ENCODE data around the gene ARHGEF25. TPM values are rescaled to one million over a fixed set of nuclear protein-coding genes. Genes with fewer than 3 reads are reported as not detected.

The ARHGEF25 gene
- total RNA-seq, 2 donors from 2014 or later, result 12.7 to 20.1 TPM

- H3K27me3 Mint-ChIP-seq (ENCODE audit: insufficient read depth), result peaks cover 100% of the 10 kb centered on the region
- no peak overlapping the region for H3K9ac ChIP-seq (ENCODE audit: extremely low read depth, low read length, poor library complexity, severe bottlenecking)
- H3K36me3 ChIP-seq (ENCODE audit: control insufficient read depth, insufficient read depth, low read length), result peaks cover under 1% of the 10 kb centered on the region
- H3K27ac ChIP-seq (ENCODE audit: low read depth, low read length), result no peak overlapping the region
- H3K27ac Mint-ChIP-seq, result no peak overlapping the region
- peak; percentile 93 for DNase-seq
- H3K36me3 Mint-ChIP-seq (ENCODE audit: low read depth), result no peaks in the 10 kb centered on the region
- H3K9me3 Mint-ChIP-seq, result no peaks in the 10 kb centered on the region
- H3K4me1 ChIP-seq (ENCODE audit: control insufficient read depth, insufficient read depth, low read length), result no peaks in the 10 kb centered on the region
- peak overlapping the region; percentile 67 for H3K4me3 ChIP-seq (ENCODE audit: low read length)
- peaks cover 96% of the 10 kb centered on the region for H3K27me3 ChIP-seq (ENCODE audit: control insufficient read depth, insufficient read depth, low read length, poor library complexity, severe bottlenecking)
- WGBS, 2 experiments (ENCODE audit: insufficient coverage in 1 of 2, insufficient read length in 1 of 2), result 3 to 5% methylated on average over 26 to 49 of the region's 49 CpGs
- H3K4me1 Mint-ChIP-seq, result peaks cover 25% of the 10 kb centered on the region
- H3K9me3 ChIP-seq (ENCODE audit: control insufficient read depth, low read length), result no peaks in the 10 kb centered on the region
- peak overlapping the region; percentile 43 for H3K4me3 Mint-ChIP-seq
- TF ChIP-seq, protein P1, sequence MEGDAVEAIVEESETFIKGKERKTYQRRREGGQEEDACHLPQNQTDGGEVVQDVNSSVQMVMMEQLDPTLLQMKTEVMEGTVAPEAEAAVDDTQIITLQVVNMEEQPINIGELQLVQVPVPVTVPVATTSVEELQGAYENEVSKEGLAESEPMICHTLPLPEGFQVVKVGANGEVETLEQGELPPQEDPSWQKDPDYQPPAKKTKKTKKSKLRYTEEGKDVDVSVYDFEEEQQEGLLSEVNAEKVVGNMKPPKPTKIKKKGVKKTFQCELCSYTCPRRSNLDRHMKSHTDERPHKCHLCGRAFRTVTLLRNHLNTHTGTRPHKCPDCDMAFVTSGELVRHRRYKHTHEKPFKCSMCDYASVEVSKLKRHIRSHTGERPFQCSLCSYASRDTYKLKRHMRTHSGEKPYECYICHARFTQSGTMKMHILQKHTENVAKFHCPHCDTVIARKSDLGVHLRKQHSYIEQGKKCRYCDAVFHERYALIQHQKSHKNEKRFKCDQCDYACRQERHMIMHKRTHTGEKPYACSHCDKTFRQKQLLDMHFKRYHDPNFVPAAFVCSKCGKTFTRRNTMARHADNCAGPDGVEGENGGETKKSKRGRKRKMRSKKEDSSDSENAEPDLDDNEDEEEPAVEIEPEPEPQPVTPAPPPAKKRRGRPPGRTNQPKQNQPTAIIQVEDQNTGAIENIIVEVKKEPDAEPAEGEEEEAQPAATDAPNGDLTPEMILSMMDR (conservative IDR thresholded peaks at IDR 0.05), result peak; percentile 97
Measured at GRCh38 chr12:57621497-57622292, 10.5 kb downstream of the ARHGEF25 start.

- peaks cover 25% of the 10 kb centered on the region for H3K4me1 Mint-ChIP-seq
- no peaks in the 10 kb centered on the region for H3K9me3 ChIP-seq (ENCODE audit: control insufficient read depth, low read length)
- no peak overlapping the region for H3K27ac Mint-ChIP-seq
- H3K27me3 ChIP-seq (ENCODE audit: control insufficient read depth, insufficient read depth, low read length, poor library complexity, severe bottlenecking), result peaks cover 99% of the 10 kb centered on the region
- no peak overlapping the region for H3K4me3 ChIP-seq (ENCODE audit: low read length)
- H3K27ac ChIP-seq (ENCODE audit: low read depth, low read length), result no peak overlapping the region
- H3K36me3 Mint-ChIP-seq (ENCODE audit: low read depth), result no peaks in the 10 kb centered on the region
- H3K27me3 Mint-ChIP-seq (ENCODE audit: insufficient read depth), result peaks cover 100% of the 10 kb centered on the region
- H3K9me3 Mint-ChIP-seq, result no peaks in the 10 kb centered on the region
- H3K4me1 ChIP-seq (ENCODE audit: control insufficient read depth, insufficient read depth, low read length), result no peaks in the 10 kb centered on the region
- DNase-seq, result no peak
- TF ChIP-seq, protein P1 (conservative IDR thresholded peaks at IDR 0.05), result no peak
- no peak overlapping the region for H3K4me3 Mint-ChIP-seq
- no peaks in the 10 kb centered on the region for H3K36me3 ChIP-seq (ENCODE audit: control insufficient read depth, insufficient read depth, low read length)
- 88 to 89% methylated on average over 4 to 9 of the region's 9 CpGs for whole genome bisulfite sequencing, 2 experiments (ENCODE audit: insufficient coverage in 1 of 2, insufficient read length in 1 of 2)
- no peak overlapping the region for H3K9ac ChIP-seq (ENCODE audit: extremely low read depth, low read length, poor library complexity, severe bottlenecking)
Measured at GRCh38 chr12:57622293-57623245, 11.3 kb downstream of the ARHGEF25 start.

GRCh38 chr12:57623385-57623784 lies 12.2 kb downstream of the ARHGEF25 start:
- H3K4me3 Mint-ChIP-seq, result no peak overlapping the region
- Histone ChIP-seq H3K27ac (ENCODE audit: low read depth, low read length) (no peak overlapping the region), H3K27me3 (ENCODE audit: control insufficient read depth, insufficient read depth, low read length, poor library complexity, severe bottlenecking) (peaks cover 99% of the 10 kb centered on the region), H3K9me3 (ENCODE audit: control insufficient read depth, low read length) (no peaks in the 10 kb centered on the region), H3K4me1 (ENCODE audit: control insufficient read depth, insufficient read depth, low read length) (no peaks in the 10 kb centered on the region), H3K4me3 (ENCODE audit: low read length) (no peak overlapping the region), H3K36me3 (ENCODE audit: control insufficient read depth, insufficient read depth, low read length) (no peaks in the 10 kb centered on the region), H3K9ac (ENCODE audit: extremely low read depth, low read length, poor library complexity, severe bottlenecking) (no peak overlapping the region)
- no peaks in the 10 kb centered on the region for H3K9me3 Mint-ChIP-seq
- no peaks in the 10 kb centered on the region for H3K36me3 Mint-ChIP-seq (ENCODE audit: low read depth)
- no peak for DNase-seq
- no peak overlapping the region for H3K27ac Mint-ChIP-seq
- TF ChIP-seq, protein P1 (conservative IDR thresholded peaks at IDR 0.05), result no peak
- 85% methylated on average over 2 of the region's 2 CpGs; no CpG with 5 or more reads in 1 of the 2 experiments for WGBS, 2 experiments (ENCODE audit: insufficient coverage in 1 of 2, insufficient read length in 1 of 2)
- peaks cover 100% of the 10 kb centered on the region for H3K27me3 Mint-ChIP-seq (ENCODE audit: insufficient read depth)
- peaks cover 25% of the 10 kb centered on the region for H3K4me1 Mint-ChIP-seq

Measured in endodermal cell (in vitro differentiated cells).